A549 (cell line): ENCODE measurements around the gene ATP13A4. TPM values are rescaled to one million over a fixed set of nuclear protein-coding genes. Genes with fewer than 3 reads are reported as not detected.

Experiments used
- ATAC-seq, 2 experiments: fragments of 200-7000 bp in 1 of 2; fragments of >200 bp in 1 of 2; cut with Nextera tagmentation in 1 of 2; cut with Tn5 transposase in 1 of 2; 3 replicates each; pipeline versions ENCODE4 v1.8.0 to v1.9.1; 2018 to 2020; ENCODE audit warnings: mild to moderate bottlenecking in 1 of 2, moderate library complexity in 1 of 2
- CTCF ChIA-PET: fragments of 300-600 bp; sonication (Branson Sonifier 250); formaldehyde crosslinking; extraction: SDS; loops from one replicate; lab custom pipeline; 2021; ENCODE audit warnings: antibody characterized with exemption, inconsistent platforms; lab: Yijun Ruan, JAX
- POLR2A ChIA-PET: fragments of 350-600 bp; formaldehyde crosslinking; extraction: SDS; loops from one replicate; lab custom pipeline; 2021; ENCODE audit warnings: antibody characterized with exemption, inconsistent platforms; lab: Yijun Ruan, JAX
- DNase-seq, 2 experiments: peaks; one replicate each; pipeline versions ENCODE4 v3.0.0 to v3.0.0-alpha.2; 2011 to 2016; ENCODE audit warnings: low read depth in 1 of 2, low spot score in 1 of 2
- FAIRE-seq: peaks from 2 replicates; lab custom pipeline; 2011; peaks lifted over from hg19 to GRCh38; lab: Jason Lieb, UNC
- H3K27ac ChIP-seq, 2 experiments: fragments of >200 bp; sonication (Bioruptor Twin); formaldehyde crosslinking; 3 replicates each; pipeline ENCODE4 v1.5.1; 2016 to 2017
- H3K4me1 ChIP-seq: fragments of >200 bp; sonication (Bioruptor Twin); formaldehyde crosslinking; 3 replicates; pipeline ENCODE4 v1.6.1; 2016
- H3K4me2 ChIP-seq: fragments of >200 bp; sonication (Bioruptor Twin); formaldehyde crosslinking; 3 replicates; pipeline ENCODE4 v1.6.1; 2016
- H3K4me3 ChIP-seq: fragments of >200 bp; sonication (Bioruptor Twin); formaldehyde crosslinking; 3 replicates; pipeline ENCODE4 v1.5.1; 2016
- H3K9me3 ChIP-seq: fragments of >200 bp; sonication (Bioruptor Twin); formaldehyde crosslinking; 3 replicates; pipeline ENCODE4 v1.6.1; 2016
- BCL3 ChIP-seq: fragments of >200 bp; sonication (Bioruptor Twin); formaldehyde crosslinking; IDR thresholded peaks from 3 replicates; pipeline ENCODE4 v1.6.1; 2016
- CHD4 ChIP-seq: fragments of 200-600 bp; sonication (generic); IDR thresholded peaks from 2 replicates; pipeline ENCODE4 v1.6.1; 2016; ENCODE audit warnings: antibody characterized with exemption, mild to moderate bottlenecking, borderline replicate concordance
- CTCF ChIP-seq: fragments of >200 bp; sonication (Bioruptor Twin); formaldehyde crosslinking; IDR thresholded peaks from 3 replicates; pipeline ENCODE4 v1.5.1; 2016
- E2F6 ChIP-seq: IDR thresholded peaks from 2 replicates; pipeline ENCODE4 v1.6.1; 2012; ENCODE audit warnings: low read depth, borderline replicate concordance
- EHF ChIP-seq: fragments of 250-450 bp; sonication (Bioruptor Pico); IDR thresholded peaks from 2 replicates; pipeline ENCODE4 v1.5.0; 2020; ENCODE audit warnings: mild to moderate bottlenecking
- ELK1 ChIP-seq: fragments of 150-350 bp; IDR thresholded peaks from 2 replicates; pipeline ENCODE4 v1.6.1; 2014; ENCODE audit warnings: low read depth, mild to moderate bottlenecking, low read length
- EP300 ChIP-seq, 2 experiments: fragments of >200 bp; sonication (Bioruptor Twin); formaldehyde crosslinking; IDR thresholded peaks; 2 replicates in 1 of 2; 3 replicates in 1 of 2; pipeline ENCODE4 v1.6.1; 2016 to 2017
- FOXS1 ChIP-seq: fragments of 250-450 bp; sonication (Bioruptor Pico); IDR thresholded peaks from 2 replicates; pipeline ENCODE4 v1.5.0; 2020; ENCODE audit warnings: mild to moderate bottlenecking, moderate library complexity
- HES2 ChIP-seq: fragments of >200 bp; sonication (Bioruptor Twin); formaldehyde crosslinking; IDR thresholded peaks from 2 replicates; pipeline ENCODE4 v1.6.1; 2016
- HEYL ChIP-seq: fragments of 250-450 bp; sonication (Bioruptor Pico); IDR thresholded peaks from 2 replicates; pipeline ENCODE4 v1.8.0; 2021; ENCODE audit warnings: mild to moderate bottlenecking, moderate library complexity
- HMGXB4 ChIP-seq: fragments of 250-450 bp; sonication (Bioruptor Pico); IDR thresholded peaks from 2 replicates; pipeline ENCODE4 v1.5.0; 2021; ENCODE audit warnings: mild to moderate bottlenecking, moderate library complexity, borderline replicate concordance
- HOXB13 ChIP-seq: fragments of 250-450 bp; sonication (Bioruptor Pico); IDR thresholded peaks from 2 replicates; pipeline ENCODE4 v1.5.0; 2020; ENCODE audit warnings: low read depth, mild to moderate bottlenecking, moderate library complexity
- JUNB ChIP-seq: fragments of >200 bp; sonication (Bioruptor Twin); formaldehyde crosslinking; IDR thresholded peaks from 2 replicates; pipeline ENCODE4 v1.6.1; 2016
- KDM1A ChIP-seq: fragments of 200-600 bp; sonication (generic); IDR thresholded peaks from 2 replicates; pipeline ENCODE4 v1.6.1; 2016; ENCODE audit warnings: low read depth, mild to moderate bottlenecking
- KDM5A ChIP-seq: fragments of 200-600 bp; sonication (generic); IDR thresholded peaks from 2 replicates; pipeline ENCODE4 v1.6.1; 2016; ENCODE audit warnings: antibody characterized with exemption, mild to moderate bottlenecking
- MAFK ChIP-seq: fragments of 450-650 bp; IDR thresholded peaks from 2 replicates; pipeline ENCODE4 v1.6.1; 2014; ENCODE audit not compliant: partially characterized antibody
- MAZ ChIP-seq: fragments of 150-350 bp; IDR thresholded peaks from 2 replicates; pipeline ENCODE4 v1.6.1; 2014; ENCODE audit warnings: antibody characterized with exemption, low read depth, low read length, borderline replicate concordance
- MYC ChIP-seq: IDR thresholded peaks from 2 replicates; pipeline ENCODE4 v1.6.1; 2012; ENCODE audit warnings: mild to moderate bottlenecking, inconsistent platforms, low read length, improper control_type of control experiment, borderline replicate concordance
- NFE2L2 ChIP-seq: fragments of 150-350 bp; conservative IDR thresholded peaks from 2 replicates; pipeline ENCODE4 v1.6.1; 2014; ENCODE audit warnings: low read length
- PHF8 ChIP-seq: fragments of 200-600 bp; sonication (generic); IDR thresholded peaks from 2 replicates; pipeline ENCODE4 v1.6.1; 2016; ENCODE audit warnings: low read depth, mild to moderate bottlenecking, antibody characterized with exemption, moderate library complexity, borderline replicate concordance
- POLR2AphosphoS2 ChIP-seq: conservative IDR thresholded peaks from 2 replicates; pipeline ENCODE4 v1.6.1; 2012; ENCODE audit warnings: low read length, improper control_type of control experiment, inconsistent platforms
- RAD21 ChIP-seq, 2 experiments: fragments of >200 bp in 1 of 2; sonication (Bioruptor Twin) in 1 of 2; formaldehyde crosslinking in 1 of 2; IDR thresholded peaks in 1 of 2; conservative IDR thresholded peaks in 1 of 2; 2 replicates in 1 of 2; 3 replicates in 1 of 2; pipeline ENCODE4 v1.6.1; 2012 to 2018; ENCODE audit warnings: inconsistent platforms in 1 of 2
- RNF2 ChIP-seq: fragments of 200-600 bp; sonication (generic); IDR thresholded peaks from 2 replicates; pipeline ENCODE4 v1.6.1; 2016; ENCODE audit warnings: low read depth, mild to moderate bottlenecking, antibody characterized with exemption, moderate library complexity, borderline replicate concordance
- SREBF2 ChIP-seq: fragments of 450-650 bp; IDR thresholded peaks from 2 replicates; pipeline ENCODE4 v1.6.1; 2014; ENCODE audit warnings: mild to moderate bottlenecking, moderate library complexity
- TP53 ChIP-seq: fragments of 250-450 bp; sonication (Bioruptor Pico); IDR thresholded peaks from 2 replicates; pipeline ENCODE4 v1.5.0; 2021; ENCODE audit warnings: mild to moderate bottlenecking, moderate library complexity
- USF2 ChIP-seq: fragments of 450-650 bp; IDR thresholded peaks from 2 replicates; pipeline ENCODE4 v1.6.1; 2014; ENCODE audit warnings: antibody characterized with exemption
- ZNF302 ChIP-seq: fragments of 250-450 bp; sonication (Bioruptor Pico); IDR thresholded peaks from 2 replicates; pipeline ENCODE4 v1.9.0; 2021; ENCODE audit warnings: inconsistent platforms, mild to moderate bottlenecking, moderate library complexity
- ZSCAN20 ChIP-seq: fragments of 250-450 bp; sonication (Bioruptor Pico); IDR thresholded peaks from 2 replicates; pipeline ENCODE4 v1.8.0; 2022; ENCODE audit warnings: mild to moderate bottlenecking, moderate library complexity
- WGBS: methylation state at CpG from one replicate; pipeline ENCODE4 v1.1.6; 2017; ENCODE audit errors: missing lambda C conversion rate; 5-methylcytosine and 5-hydroxymethylcytosine counted together
- polyA plus RNA-seq, 4 experiments: library from polyadenylated mRNA; depleted of rRNA in 3 of 4; stranded (reverse); fragments of >200 nt; fragmentation: RNase III in 1 of 4; extraction: RNeasy Plus Mini Kit Qiagen cat#74134 plus additional on column Dnase treatment in 1 of 4; gene quantifications; 2 replicates in 3 of 4; 3 replicates in 1 of 4; pipeline ENCODE4 v1.2.3, GENCODE V29; 2011 to 2017

ATP13A4 gene
- polyA plus RNA-seq, 2 of the 4 experiments (the other 2 are of a cell fraction) = 0.09 to 0.10 TPM

GRCh38 chr3:193378706-193379105 is 176.0 kb downstream of the ATP13A4 start, which contains the start of gene ATP13A5:
ATP13A5 (minus strand) TSS chr3:193378753; CDS start chr3:193378725, 28 bp downstream.
- WGBS = 3% methylated on average over 6 of the region's 6 CpGs
- H3K4me1 ChIP-seq = no peaks in the 10 kb centered on the region
- POLR2A ChIA-PET = no interaction called here
- H3K9me3 ChIP-seq = no peaks in the 10 kb centered on the region
- FAIRE-seq (no peak), DNase-seq (no peak), ATAC-seq (no peak)
- no peak within 1 kb of the TSS for H3K4me3 ChIP-seq
- H3K4me2 ChIP-seq = no peak within 1 kb of the TSS
- CTCF ChIA-PET = no interaction called here
- no peak within 1 kb of the TSS for H3K27ac ChIP-seq
- no peak for TF ChIP-seq JUNB
- TF ChIP-seq FOXS1 = no peak
- no peak for TF ChIP-seq MAFK
- TF ChIP-seq CTCF = no peak
- TF ChIP-seq ZNF302 = no peak
- no peak for TF ChIP-seq E2F6
- no peak for TF ChIP-seq CHD4
- TF ChIP-seq NFE2L2 = no peak
- no peak for TF ChIP-seq RAD21 (conservative IDR thresholded peaks at IDR 0.05 in 1 of 2, IDR thresholded peaks at IDR 0.05 in 1 of 2)
- no peak for TF ChIP-seq TP53 (CRISPR knock-in tag)
- no peak for TF ChIP-seq HMGXB4
- no peak for TF ChIP-seq HEYL (CRISPR knock-in tag)

- 17% methylated on average over 2 of the region's 2 CpGs for WGBS
- H3K4me3 ChIP-seq = no peak overlapping the region
- no peak overlapping the region for H3K4me2 ChIP-seq
- H3K27ac ChIP-seq = no peak overlapping the region
- no peak for ATAC-seq
- ChIA-PET CTCF (no interaction called here), POLR2A (no interaction called here)
- no peaks in the 10 kb centered on the region for H3K4me1 ChIP-seq
- H3K9me3 ChIP-seq = no peaks in the 10 kb centered on the region
- no peak for FAIRE-seq
- DNase-seq = no peak
- TF ChIP-seq BCL3 (no peak), HMGXB4 (no peak), HES2 (no peak), RNF2 (no peak), ELK1 (no peak), EHF (CRISPR knock-in tag) (no peak), KDM5A (no peak), USF2 (no peak), HOXB13 (CRISPR knock-in tag) (no peak), POLR2AphosphoS2 (no peak), EP300 (IDR thresholded peaks at IDR 0.05) (no peak), MAZ (no peak), PHF8 (no peak), MYC (no peak), ZSCAN20 (CRISPR knock-in tag) (no peak), SREBF2 (no peak), KDM1A (no peak)
These were observed 177.1 kb downstream of the ATP13A4 start for GRCh38 chr3:193377591-193377990.
